T-helper 2 cell treated with Interferon-gamma antibody and Interleukin-4, amounts not matched to agents 5 μg/mL and 100 μg/mL, for 36 hours (primary cell): ENCODE results near the gene ASTN2.

Experiments used
- DNase-seq: peaks from one replicate; pipeline ENCODE4 v3.0.0; 2021; ENCODE audit warnings: low spot score
- H3K27ac Mint-ChIP-seq: one replicate; pipeline ENCODE4 v1.8.0; 2021; ENCODE audit warnings: mild to moderate bottlenecking, mixed read lengths
- H3K27me3 Mint-ChIP-seq: one replicate; pipeline ENCODE4 v1.8.0; 2021; ENCODE audit warnings: low read depth, mixed read lengths
- H3K36me3 Mint-ChIP-seq: one replicate; pipeline ENCODE4 v1.8.0; 2021; ENCODE audit warnings: low read depth, mixed read lengths
- H3K4me1 Mint-ChIP-seq: one replicate; pipeline ENCODE4 v1.8.0; 2021; ENCODE audit warnings: low read depth, mixed read lengths
- H3K4me3 Mint-ChIP-seq: one replicate; pipeline ENCODE4 v1.8.0; 2022; ENCODE audit warnings: mild to moderate bottlenecking, moderate library complexity, mixed read lengths
- H3K9me3 Mint-ChIP-seq: one replicate; pipeline ENCODE4 v1.8.0; 2021; ENCODE audit warnings: mixed read lengths

Gene ASTN2

GRCh38 chr9:116381350-116381749 lies 1033.5 kb downstream of the ASTN2 start:
- H3K4me3 Mint-ChIP-seq = no peak overlapping the region
- H3K36me3 Mint-ChIP-seq = no peaks in the 10 kb centered on the region
- no peaks in the 10 kb centered on the region for H3K4me1 Mint-ChIP-seq
- no peaks in the 10 kb centered on the region for H3K9me3 Mint-ChIP-seq
- DNase-seq = no peak
- no peak overlapping the region for H3K27ac Mint-ChIP-seq
- H3K27me3 Mint-ChIP-seq = no peaks in the 10 kb centered on the region

- DNase-seq = no peak
- Mint-ChIP-seq H3K4me3 (no peak overlapping the region), H3K9me3 (no peaks in the 10 kb centered on the region), H3K27me3 (no peaks in the 10 kb centered on the region), H3K27ac (no peak overlapping the region), H3K4me1 (no peaks in the 10 kb centered on the region), H3K36me3 (no peaks in the 10 kb centered on the region)
Observed at GRCh38 chr9:116380496-116380995, 1034.3 kb downstream of the ASTN2 start.

- H3K4me1 Mint-ChIP-seq = no peaks in the 10 kb centered on the region
- H3K27ac Mint-ChIP-seq = no peak overlapping the region
- H3K9me3 Mint-ChIP-seq = no peaks in the 10 kb centered on the region
- no peaks in the 10 kb centered on the region for H3K27me3 Mint-ChIP-seq
- no peaks in the 10 kb centered on the region for H3K36me3 Mint-ChIP-seq
- no peak overlapping the region for H3K4me3 Mint-ChIP-seq
- DNase-seq = no peak
Observed at GRCh38 chr9:116379821-116380220, 1035.0 kb downstream of the ASTN2 start.

GRCh38 chr9:116378873-116379272 lies 1036.0 kb downstream of the ASTN2 start:
- H3K27ac Mint-ChIP-seq = no peak overlapping the region
- H3K9me3 Mint-ChIP-seq = no peaks in the 10 kb centered on the region
- no peaks in the 10 kb centered on the region for H3K36me3 Mint-ChIP-seq
- no peaks in the 10 kb centered on the region for H3K4me1 Mint-ChIP-seq
- DNase-seq = no peak
- no peaks in the 10 kb centered on the region for H3K27me3 Mint-ChIP-seq
- H3K4me3 Mint-ChIP-seq = no peak overlapping the region

GRCh38 chr9:116377179-116377798 lies 1037.6 kb downstream of the ASTN2 start:
- H3K36me3 Mint-ChIP-seq = no peaks in the 10 kb centered on the region
- no peaks in the 10 kb centered on the region for H3K9me3 Mint-ChIP-seq
- no peaks in the 10 kb centered on the region for H3K4me1 Mint-ChIP-seq
- no peak for DNase-seq
- no peak overlapping the region for H3K4me3 Mint-ChIP-seq
- no peaks in the 10 kb centered on the region for H3K27me3 Mint-ChIP-seq
- no peak overlapping the region for H3K27ac Mint-ChIP-seq
